ENCODE measurements around the gene B4GALNT3.

DNA sequence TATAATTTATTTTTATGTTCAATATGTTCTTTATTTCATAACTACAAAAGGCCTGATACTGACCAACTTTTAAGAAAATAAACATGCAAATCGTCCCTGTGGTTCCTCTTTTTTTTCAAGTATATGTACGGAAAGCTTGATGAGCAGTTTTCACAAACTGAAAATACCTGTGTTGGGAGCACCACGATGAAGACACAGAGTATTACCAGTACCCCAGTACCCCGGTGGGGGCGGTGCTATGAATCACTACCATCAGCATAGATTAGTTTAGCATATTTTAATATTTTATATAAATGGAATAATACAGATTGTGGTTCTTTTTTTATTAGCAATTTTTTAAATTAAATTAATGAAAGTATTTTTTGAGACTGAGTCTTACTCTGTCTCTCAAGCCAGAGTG lies 7.0 kb downstream of the B4GALNT3 start:
- TF ChIP-seq, protein P1, sequence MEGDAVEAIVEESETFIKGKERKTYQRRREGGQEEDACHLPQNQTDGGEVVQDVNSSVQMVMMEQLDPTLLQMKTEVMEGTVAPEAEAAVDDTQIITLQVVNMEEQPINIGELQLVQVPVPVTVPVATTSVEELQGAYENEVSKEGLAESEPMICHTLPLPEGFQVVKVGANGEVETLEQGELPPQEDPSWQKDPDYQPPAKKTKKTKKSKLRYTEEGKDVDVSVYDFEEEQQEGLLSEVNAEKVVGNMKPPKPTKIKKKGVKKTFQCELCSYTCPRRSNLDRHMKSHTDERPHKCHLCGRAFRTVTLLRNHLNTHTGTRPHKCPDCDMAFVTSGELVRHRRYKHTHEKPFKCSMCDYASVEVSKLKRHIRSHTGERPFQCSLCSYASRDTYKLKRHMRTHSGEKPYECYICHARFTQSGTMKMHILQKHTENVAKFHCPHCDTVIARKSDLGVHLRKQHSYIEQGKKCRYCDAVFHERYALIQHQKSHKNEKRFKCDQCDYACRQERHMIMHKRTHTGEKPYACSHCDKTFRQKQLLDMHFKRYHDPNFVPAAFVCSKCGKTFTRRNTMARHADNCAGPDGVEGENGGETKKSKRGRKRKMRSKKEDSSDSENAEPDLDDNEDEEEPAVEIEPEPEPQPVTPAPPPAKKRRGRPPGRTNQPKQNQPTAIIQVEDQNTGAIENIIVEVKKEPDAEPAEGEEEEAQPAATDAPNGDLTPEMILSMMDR (IDR thresholded peaks at IDR 0.05; ENCODE audit: poor library complexity): no peak
- TF ChIP-seq EZH2 (IDR thresholded peaks at IDR 0.05; ENCODE audit: borderline replicate concordance): no peak

All from hepatocyte (in vitro differentiated cells).